CD4-positive, alpha-beta T cell treated with Interleukin-6 for 4 hours (primary cell): ENCODE results near the gene ADSS1.
"Not testable (repeated sequence)": the region's sequence is repeated elsewhere in the genome, so short reads cannot be mapped to it uniquely, and the experiment has no call there.

Experiments
- DNase-seq: peaks from one replicate; pipeline ENCODE4 v3.0.0-alpha.2; 2020; ENCODE audit warnings: mixed read lengths

ADSS1 gene

DNA sequence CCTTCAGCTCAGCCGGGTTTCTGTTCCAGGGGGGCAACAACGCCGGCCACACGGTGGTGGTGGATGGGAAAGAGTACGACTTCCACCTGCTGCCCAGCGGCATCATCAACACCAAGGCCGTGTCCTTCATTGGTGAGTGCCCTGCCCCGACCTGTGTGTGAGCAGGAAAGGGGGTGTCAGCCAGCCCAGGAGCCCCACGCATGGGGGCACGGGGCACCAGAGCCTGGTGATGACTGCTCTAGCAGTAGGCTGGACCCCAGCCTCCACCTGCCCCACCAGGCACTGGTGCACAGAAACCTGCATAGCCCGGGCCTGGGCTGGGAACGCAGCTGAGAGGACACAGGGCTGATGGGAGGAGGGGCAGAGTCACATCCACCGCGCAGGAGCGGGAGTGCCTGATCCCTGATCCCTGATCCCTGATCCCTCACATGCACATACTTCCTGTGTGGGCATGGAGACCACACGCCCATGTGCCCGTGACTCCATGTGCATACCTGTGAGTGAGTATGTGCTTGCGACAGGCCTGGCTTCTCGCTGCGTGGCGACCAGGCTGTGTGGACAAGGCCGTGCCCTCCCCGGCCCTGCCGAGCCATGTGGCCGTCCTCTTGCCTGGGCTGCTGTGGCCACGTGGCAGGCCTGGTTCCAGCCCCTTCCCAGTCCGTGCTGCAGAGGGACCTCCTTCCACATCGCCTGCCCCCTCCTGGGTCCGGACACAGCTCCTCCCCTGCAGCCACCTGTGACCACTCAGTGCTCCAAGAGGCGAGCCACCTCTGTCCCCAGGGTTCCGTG, 11.2 kb downstream of the ADSS1 start:
- DNase-seq, result no peak

DNA sequence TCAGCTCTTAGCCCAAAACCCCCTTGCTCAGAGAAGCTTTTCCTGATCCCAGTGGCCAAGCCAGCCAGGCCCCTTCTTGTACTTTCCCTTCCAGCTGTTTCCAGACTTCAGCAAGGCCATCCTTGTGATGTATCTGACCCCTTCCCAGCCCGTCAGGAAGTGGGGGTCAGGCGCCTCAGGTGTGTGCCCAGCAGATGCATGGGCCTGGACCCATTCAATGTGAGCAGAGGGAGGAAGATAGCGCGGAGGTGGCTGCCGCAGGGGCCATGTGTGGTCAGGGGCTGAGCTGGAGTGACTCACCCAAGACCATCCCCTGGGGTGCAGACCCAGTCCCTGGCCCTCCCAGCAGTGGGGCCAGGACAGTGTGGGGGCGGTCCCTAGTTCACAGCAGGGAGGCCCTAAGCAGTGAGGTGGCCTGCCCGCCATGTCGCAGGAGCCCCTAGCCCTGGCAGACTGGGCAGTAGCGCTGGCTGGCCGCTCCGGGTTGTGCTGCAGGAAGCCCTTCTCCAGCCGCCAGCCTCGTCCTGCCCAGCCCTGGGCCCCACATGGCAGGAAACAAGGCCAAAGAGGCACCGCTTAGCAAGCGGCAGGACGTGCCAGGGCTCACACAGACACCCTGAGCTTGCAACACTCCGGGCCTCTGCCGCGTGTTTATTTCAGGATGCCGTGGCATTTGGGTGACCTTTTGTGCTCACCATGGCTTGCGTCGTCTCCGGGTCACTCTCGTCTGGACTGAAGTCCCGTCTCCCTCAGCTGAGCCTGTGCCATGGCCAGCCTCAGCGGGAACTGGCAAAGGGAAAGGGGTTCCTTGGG, 12.0 kb downstream of the ADSS1 start:
- DNase-seq, result no peak

GRCh38 chr14:104738375-104739019, 14.5 kb downstream of the ADSS1 start:
- DNase-seq, result no peak

- DNase-seq, result no peak
These were observed 15.0 kb downstream of the ADSS1 start for GRCh38 chr14:104739026-104739425.

GRCh38 chr14:104739546-104740516, 15.8 kb downstream of the ADSS1 start:
- DNase-seq, result no peak

- no peak for DNase-seq
These were observed 17.2 kb downstream of the ADSS1 start for GRCh38 chr14:104741108-104741802.

DNA sequence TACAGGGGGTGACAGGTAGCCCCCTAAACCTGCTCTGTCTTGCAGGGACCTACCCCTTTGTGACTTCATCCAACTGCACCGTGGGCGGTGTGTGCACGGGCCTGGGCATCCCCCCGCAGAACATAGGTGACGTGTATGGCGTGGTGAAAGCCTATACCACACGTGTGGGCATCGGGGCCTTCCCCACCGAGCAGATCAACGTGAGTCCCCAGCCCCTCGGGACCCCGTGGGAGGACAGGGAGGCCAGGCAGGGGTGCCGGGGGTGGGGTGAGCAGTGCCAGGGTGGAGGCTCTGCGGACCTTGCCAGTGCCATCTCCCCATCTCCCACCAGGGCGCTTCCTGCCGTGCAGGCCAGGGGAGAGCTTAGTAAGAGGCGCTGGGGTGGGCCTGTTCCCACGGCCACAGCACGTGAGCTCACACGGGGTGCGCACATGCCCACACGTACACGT, 17.8 kb downstream of the ADSS1 start:
- no peak for DNase-seq

DNA sequence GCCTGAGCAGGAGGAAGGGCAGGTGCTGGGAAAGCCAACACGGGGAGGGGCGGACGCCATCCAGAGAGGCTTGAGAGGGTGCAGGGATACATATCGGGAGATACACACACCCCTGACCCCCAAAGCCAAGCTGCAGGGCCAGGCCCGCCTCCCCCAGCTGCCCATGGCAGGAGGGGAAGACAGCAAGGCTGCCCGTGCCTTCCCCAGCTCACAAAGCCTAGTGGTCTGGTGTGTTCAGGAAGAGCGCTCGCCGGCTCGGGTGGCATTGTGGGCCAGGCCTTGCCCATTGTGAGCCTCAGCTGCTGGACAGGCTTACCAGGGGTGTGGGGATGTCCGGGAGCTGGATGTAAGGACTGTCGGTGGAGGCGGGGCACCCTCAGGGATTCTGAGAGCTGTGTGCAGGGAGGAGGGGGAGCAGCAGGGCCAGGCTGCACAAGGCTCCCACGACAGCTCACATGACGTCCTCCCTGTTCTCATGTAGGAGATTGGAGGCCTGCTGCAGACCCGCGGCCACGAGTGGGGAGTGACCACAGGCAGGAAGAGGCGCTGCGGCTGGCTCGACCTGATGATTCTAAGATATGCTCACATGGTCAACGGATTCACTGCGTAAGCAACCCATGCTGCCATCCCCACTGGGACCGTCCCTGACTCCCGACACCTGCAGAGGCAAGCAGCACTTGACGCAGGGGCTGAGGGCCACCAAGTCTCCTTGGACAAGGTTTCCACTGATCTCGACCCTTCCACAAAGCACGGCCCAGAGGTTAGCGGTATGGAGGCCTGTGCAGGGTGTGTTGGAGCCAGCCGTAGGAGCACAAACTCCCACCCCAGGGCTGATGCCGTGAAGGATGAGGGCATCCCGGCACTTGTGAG, 18.8 kb downstream of the ADSS1 start:
- no peak for DNase-seq

GRCh38 chr14:104743461-104744380, 19.7 kb downstream of the ADSS1 start:
- DNase-seq, result no peak

- DNase-seq, result no peak
These were observed 20.5 kb downstream of the ADSS1 start for GRCh38 chr14:104744484-104744883.

DNA sequence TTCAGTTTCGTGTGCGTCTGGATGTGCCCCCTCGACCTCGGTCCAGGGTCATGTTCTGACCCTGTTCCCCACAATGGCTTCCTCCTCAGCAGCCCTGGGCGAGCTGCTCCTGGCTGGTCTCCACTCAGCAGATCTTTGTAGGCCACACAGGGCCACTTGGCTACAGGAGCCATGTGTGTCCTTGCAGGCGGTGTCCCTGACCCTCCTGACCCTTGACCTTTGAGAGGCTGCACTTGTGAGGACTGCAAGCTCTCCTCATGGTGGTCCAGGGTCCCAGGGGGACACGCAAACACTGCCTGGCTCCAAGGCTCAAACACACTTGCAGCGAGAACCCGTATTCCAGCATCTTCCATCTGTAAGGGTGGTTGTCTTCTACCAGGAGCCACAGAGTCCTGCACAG, 21.4 kb downstream of the ADSS1 start:
- no peak for DNase-seq

DNA sequence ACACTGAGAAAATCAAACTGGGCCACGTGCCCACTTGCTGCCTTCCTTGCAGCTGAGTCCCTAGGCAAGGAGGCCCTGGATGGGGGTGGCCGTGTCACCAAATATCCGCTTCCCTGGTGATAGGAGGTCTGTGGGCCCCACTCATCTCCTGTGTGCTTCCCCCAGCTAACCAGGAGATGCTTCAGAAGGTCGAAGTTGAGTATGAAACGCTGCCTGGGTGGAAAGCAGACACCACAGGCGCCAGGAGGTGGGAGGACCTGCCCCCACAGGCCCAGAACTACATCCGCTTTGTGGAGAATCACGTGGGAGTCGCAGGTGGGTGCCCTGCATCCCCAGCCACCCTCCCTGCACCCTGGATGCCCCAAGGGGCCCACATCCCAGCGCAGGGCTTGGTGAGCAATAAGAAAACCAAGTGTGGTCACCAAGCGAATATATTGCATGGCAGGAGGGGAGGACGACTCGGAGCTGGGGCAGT, 22.1 kb downstream of the ADSS1 start:
- no peak for DNase-seq

- no peak for DNase-seq
These were observed 23.0 kb downstream of the ADSS1 start for GRCh38 chr14:104746934-104747481.

DNA sequence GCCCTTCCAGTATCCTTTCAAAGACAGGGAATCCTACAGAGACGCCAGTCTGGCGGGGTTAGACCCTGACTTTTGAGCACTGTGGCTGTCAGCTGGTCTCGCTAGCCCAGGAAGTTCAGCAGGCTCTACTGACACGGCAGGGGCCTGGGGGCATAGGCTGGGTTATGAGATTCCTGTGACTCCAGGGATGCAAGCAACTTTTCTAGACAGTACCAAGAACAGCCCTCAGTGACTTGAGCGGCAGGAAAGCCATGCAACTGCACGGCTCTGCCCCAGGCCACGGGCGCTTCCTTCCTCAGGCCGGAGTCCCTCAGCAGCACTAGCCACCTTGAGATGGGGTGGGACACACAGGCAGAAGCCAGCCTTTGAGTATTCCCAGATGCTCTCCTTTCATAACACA, 23.8 kb downstream of the ADSS1 start:
- DNase-seq, result no peak

DNA sequence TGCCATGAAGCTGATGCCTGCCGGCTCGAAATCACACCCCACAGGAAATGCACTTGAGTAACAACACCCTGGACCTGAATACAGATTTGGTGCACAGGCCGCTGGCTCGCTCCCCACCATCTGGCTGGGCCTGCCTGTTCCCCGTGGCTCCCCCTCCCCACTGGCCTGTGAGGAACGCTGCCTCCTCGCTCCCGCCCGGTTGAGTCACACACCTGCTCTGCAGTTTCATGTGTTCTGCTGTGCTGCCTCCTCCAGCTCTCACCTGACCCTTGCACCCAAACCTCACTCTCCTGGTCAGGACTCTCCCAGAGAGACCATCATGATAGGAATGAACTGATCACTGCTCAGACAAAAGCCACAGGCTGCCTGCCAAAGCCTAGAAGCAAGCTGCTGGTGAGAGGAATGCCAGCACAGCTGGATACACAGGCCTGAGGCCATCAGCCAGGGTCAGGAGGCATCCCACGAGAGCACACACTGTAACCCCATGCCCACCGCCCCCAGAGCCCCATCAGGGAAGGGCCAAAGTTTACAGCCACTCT, 25.2 kb downstream of the ADSS1 start:
- no peak for DNase-seq

DNA sequence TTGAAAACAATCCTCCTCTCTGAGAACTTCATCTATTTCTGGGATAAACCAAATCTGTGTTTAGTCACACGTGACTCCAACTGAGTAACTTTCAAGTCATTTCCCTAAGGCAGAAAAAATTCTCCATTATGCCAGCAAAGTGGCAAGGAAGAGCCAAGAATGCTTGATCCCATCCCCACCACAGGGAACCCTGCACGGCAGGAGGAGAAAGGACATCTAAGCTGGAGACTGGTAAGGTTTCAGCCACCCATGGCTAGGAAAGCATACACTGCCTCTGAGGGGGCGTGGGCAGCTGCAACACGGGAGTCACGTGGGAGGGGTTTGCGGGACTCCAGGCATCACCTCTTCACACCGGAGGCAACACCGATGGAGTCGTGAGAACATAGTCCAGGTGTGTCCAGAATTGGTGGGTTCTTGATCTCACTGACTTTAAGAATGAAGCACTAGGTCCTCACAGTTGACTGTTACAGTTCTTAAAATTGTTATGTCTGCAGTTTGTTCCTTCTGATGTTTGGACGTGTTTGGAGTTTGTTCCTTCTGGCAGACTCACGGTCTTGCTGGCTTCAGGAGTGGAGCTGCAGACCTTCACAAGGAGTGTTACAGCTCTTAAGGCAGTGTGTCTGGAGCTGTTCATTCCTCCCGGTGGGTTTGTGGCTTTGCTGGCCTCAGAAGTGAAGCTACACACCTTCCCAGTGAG, 26.2 kb downstream of the ADSS1 start:
- DNase-seq, result no peak

- not testable (repeated sequence) for DNase-seq
These were observed 26.7 kb downstream of the ADSS1 start for GRCh38 chr14:104750753-104751057.
